NCI-H1417 treated with DMSO at 0.1 percent for 48 hours (cell line): ENCODE measurements around the gene INPP4A.

ENCODE experiments used
- DNase-seq: peaks from one replicate; lab custom pipeline; 2025; lab: John Stamatoyannopoulos, UW

The INPP4A gene

GRCh38 chr2:98496750-98497493 is 52.3 kb downstream of the INPP4A start:
- DNase-seq, result no peak

GRCh38 chr2:98498703-98499440 is 54.2 kb downstream of the INPP4A start:
- no peak for DNase-seq

- no peak for DNase-seq
Measured at GRCh38 chr2:98500561-98500960, 55.9 kb downstream of the INPP4A start.

DNA sequence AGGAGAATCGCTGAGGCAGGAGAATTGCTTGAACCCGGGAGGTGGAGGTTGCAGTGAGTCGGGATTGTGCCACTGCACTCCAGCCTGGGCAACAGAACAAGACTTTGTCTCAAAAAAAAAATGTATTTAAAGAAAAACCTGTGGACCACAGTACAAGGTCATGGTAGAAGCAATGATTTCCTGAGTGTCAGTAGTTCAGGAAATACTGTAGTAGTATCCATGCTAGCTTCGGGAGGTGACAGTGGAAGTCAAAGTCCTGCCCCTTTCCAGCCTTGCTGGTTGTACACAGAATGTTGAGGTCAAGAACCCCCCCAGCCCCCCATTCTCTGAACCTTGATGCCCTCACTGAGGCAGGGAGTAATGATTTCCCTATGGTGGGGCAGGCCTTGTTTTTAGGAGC is 56.6 kb downstream of the INPP4A start:
- DNase-seq, result no peak

DNA sequence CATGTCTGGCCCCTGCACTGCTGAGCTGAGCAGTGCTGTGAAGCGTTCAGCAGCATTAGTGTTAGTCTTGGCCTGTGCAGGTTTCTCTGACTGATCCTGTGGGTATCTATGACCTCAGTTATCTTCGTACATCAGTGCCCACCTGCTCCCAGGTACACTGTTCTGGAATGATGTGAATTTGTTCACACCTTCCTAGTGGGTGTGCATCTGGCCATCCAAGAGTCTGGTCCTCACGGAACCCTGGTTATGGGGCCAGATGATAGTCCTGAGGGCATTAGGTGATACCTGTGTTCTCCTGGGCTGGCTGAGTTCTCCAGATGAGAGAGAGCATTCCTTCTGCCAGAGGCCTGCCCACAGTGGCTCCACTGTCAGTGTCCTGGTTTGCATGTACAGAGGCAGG is 57.2 kb downstream of the INPP4A start:
- no peak for DNase-seq

- DNase-seq, result no peak
Measured at GRCh38 chr2:98502556-98503335, 58.1 kb downstream of the INPP4A start.

GRCh38 chr2:98503481-98504105 is 58.9 kb downstream of the INPP4A start:
- no peak for DNase-seq

- no peak for DNase-seq
Measured at GRCh38 chr2:98504381-98505109, 59.9 kb downstream of the INPP4A start.

- DNase-seq, result no peak
Measured at GRCh38 chr2:98505311-98505808, 60.7 kb downstream of the INPP4A start.

DNA sequence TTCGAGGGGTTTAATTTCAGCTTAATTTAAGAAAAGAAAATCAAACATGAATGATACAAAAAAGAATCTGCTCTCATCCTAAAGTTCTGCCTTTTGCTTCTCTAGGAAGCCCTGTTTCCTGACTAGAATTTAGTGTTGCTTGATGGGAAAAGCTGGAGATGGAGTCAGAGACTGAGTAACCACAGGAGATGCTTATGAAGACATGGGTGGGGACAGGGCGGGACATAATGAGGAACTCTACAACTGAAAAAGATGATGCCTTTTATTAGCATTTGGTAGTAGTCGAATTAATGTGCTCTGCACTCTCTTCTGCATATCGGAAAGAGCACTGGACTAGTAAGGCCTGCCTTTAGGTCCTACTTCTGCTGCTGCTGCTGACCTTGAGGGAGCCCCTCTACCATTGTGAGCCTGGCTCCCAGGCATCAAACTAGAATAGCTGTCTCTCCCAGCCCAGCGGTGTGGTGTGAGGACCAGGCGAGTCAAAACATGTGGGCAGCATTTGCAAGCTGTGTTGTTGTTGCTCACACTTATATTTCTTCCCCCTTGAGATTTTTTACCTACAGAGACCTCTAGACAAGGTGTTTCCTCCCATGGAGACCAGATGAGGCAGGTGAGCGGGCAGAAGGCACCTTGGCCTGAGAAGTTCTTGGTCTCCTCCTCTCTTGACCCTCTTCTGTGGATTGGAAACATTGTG is 61.5 kb downstream of the INPP4A start:
- no peak for DNase-seq

GRCh38 chr2:98506881-98507280 is 62.2 kb downstream of the INPP4A start:
- no peak for DNase-seq

- no peak for DNase-seq
Measured at GRCh38 chr2:98507461-98507860, 62.8 kb downstream of the INPP4A start.

GRCh38 chr2:98507891-98508708 is 63.4 kb downstream of the INPP4A start:
- DNase-seq, result no peak

GRCh38 chr2:98508709-98509066 is 64.0 kb downstream of the INPP4A start:
- DNase-seq, result no peak

- no peak for DNase-seq
Measured at GRCh38 chr2:98509542-98510321, 65.1 kb downstream of the INPP4A start.

GRCh38 chr2:98510322-98510662 is 65.6 kb downstream of the INPP4A start:
- no peak for DNase-seq

DNA sequence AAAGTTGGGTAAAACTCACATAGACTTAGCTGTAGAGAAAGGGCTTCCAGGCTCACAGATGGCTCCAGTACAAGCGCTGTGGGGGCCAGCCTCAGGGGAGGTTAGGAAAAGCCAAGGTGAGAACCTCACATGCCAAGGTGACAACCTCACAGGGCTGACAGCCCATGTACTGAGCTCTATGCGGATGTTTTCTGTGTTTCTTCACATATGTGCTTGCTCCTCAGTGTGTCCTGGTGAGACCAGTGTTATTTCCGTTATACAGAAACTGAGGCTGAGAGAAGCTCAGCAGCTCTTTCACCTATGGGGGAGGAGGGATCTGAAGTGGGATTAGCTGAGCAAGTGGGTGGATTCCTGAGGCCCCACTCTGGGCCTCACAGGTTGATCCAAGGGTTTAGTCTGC is 67.3 kb downstream of the INPP4A start:
- DNase-seq, result no peak

DNA sequence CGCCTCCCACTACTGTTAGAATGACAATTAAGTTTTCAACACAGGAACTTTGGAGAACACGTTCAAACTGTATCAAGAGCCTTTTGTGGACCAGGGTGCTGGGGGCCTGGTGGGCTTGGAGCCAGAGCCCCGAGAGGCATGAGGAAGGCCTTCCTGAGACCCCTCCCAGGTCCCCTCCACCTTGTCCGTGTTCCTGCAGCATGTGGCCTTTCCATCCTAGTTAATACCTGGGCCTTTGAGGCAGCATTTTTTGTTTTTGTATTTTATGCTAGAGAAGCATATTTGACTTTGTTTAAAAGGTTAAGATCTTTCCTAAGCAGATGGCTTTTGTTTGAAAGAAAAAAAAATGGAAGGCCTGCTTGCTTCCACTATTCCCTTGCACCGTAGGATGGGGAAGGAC is 68.0 kb downstream of the INPP4A start:
- no peak for DNase-seq

- no peak for DNase-seq
Measured at GRCh38 chr2:98514096-98514639, 69.5 kb downstream of the INPP4A start.
